GM19023 (cell line): Measurements from ENCODE around the gene ATP13A5.

Experiments
- ATAC-seq: cut with Tn5 transposase; IDR thresholded peaks from one replicate; pipeline ENCODE4 v1.9.1; 2021; ENCODE audit warnings: mild to moderate bottlenecking, moderate library complexity; ENCODE audit not compliant: unreplicated experiment

Gene ATP13A5

GRCh38 chr3:193262707-193263106 is 115.8 kb downstream of the ATP13A5 start:
- ATAC-seq, result no peak

GRCh38 chr3:193261970-193262369 is 116.6 kb downstream of the ATP13A5 start:
- no peak for ATAC-seq

GRCh38 chr3:193253986-193254660 is 124.4 kb downstream of the ATP13A5 start:
- ATAC-seq, result no peak

- ATAC-seq, result no peak
Observed at GRCh38 chr3:193250492-193250891, 128.1 kb downstream of the ATP13A5 start.

GRCh38 chr3:193248848-193249468 is 129.6 kb downstream of the ATP13A5 start:
- no peak for ATAC-seq

GRCh38 chr3:193243571-193243970 is 135.0 kb downstream of the ATP13A5 start:
- no peak for ATAC-seq

- no peak for ATAC-seq
Observed at GRCh38 chr3:193241716-193242115, 136.8 kb downstream of the ATP13A5 start.

GRCh38 chr3:193240850-193241706 is 137.5 kb downstream of the ATP13A5 start, which contains the start of gene PLAAT1:
Gene PLAAT1 (plus strand): TSS chr3:193241222. CDS start chr3:193255651, 14,429 bp downstream.
- ATAC-seq, result peak; percentile 79

GRCh38 chr3:193240436-193240849 is 138.1 kb downstream of the ATP13A5 start:
- ATAC-seq, result no peak

GRCh38 chr3:193237030-193237429 is 141.5 kb downstream of the ATP13A5 start:
- ATAC-seq, result no peak

GRCh38 chr3:193236599-193236998 is 142.0 kb downstream of the ATP13A5 start:
- ATAC-seq, result no peak

- ATAC-seq, result no peak
Observed at GRCh38 chr3:193231201-193231600, 147.4 kb downstream of the ATP13A5 start.

GRCh38 chr3:193230610-193231009 is 147.9 kb downstream of the ATP13A5 start:
- ATAC-seq, result no peak

- no peak for ATAC-seq
Observed at GRCh38 chr3:193229851-193230420, 148.6 kb downstream of the ATP13A5 start.

- no peak for ATAC-seq
Observed at GRCh38 chr3:193228206-193228605, 150.3 kb downstream of the ATP13A5 start.

GRCh38 chr3:193225302-193226125 is 153.0 kb downstream of the ATP13A5 start:
- ATAC-seq, result no peak
